ENCODE data around the gene SUGCT.

Gene SUGCT

DNA sequence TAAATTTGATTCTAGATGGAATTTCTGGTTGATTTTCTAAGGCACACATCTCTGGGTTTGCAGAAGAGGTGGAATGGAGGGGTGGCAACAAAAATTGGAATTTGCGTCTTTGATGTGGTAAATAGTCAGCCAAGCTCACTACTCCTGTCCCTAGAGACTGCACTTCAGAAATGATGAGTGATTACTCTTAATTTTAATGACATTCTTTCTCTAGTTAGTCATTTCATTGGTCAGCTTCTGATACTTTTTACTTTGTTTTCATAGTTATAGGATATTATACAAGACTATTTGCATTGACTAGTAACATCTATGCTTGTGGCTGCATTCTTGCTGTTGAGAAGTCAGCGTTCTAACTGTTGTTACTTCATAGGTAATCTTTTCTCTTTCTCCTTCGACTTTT, 658.3 kb downstream of the SUGCT start:
- Histone ChIP-seq H3F3A (ENCODE audit: insufficient read depth, low read length) (no peaks in the 10 kb centered on the region), H3K9me2 (replicated peaks; ENCODE audit: insufficient read depth, low read length) (no peaks in the 10 kb centered on the region), H4K20me1 (ENCODE audit: insufficient read depth, low read length) (no peaks in the 10 kb centered on the region), H3K4me2 (ENCODE audit: low read depth, low read length) (no peak overlapping the region), H3K27me3 (replicated peaks; ENCODE audit: insufficient read depth, low read length) (no peaks in the 10 kb centered on the region), H3K4me1 (ENCODE audit: low read length) (no peaks in the 10 kb centered on the region), H3K27ac (ENCODE audit: low read length) (no peak overlapping the region), H3K9ac (ENCODE audit: low read length) (no peak overlapping the region), H3K4me3 (ENCODE audit: low read length) (no peak overlapping the region), H3K9me3 (replicated peaks; ENCODE audit: insufficient read depth, low read length) (no peaks in the 10 kb centered on the region), H2AFZ (ENCODE audit: low read length) (no peak overlapping the region), H3K36me3 (replicated peaks; ENCODE audit: insufficient read depth, low read length) (no peaks in the 10 kb centered on the region), H3K79me2 (ENCODE audit: low read length) (no peaks in the 10 kb centered on the region)
- TF ChIP-seq, protein P1, sequence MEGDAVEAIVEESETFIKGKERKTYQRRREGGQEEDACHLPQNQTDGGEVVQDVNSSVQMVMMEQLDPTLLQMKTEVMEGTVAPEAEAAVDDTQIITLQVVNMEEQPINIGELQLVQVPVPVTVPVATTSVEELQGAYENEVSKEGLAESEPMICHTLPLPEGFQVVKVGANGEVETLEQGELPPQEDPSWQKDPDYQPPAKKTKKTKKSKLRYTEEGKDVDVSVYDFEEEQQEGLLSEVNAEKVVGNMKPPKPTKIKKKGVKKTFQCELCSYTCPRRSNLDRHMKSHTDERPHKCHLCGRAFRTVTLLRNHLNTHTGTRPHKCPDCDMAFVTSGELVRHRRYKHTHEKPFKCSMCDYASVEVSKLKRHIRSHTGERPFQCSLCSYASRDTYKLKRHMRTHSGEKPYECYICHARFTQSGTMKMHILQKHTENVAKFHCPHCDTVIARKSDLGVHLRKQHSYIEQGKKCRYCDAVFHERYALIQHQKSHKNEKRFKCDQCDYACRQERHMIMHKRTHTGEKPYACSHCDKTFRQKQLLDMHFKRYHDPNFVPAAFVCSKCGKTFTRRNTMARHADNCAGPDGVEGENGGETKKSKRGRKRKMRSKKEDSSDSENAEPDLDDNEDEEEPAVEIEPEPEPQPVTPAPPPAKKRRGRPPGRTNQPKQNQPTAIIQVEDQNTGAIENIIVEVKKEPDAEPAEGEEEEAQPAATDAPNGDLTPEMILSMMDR (IDR thresholded peaks at IDR 0.05; ENCODE audit: low read length) = no peak
- no peak for TF ChIP-seq EZH2phosphoT487 (IDR thresholded peaks at IDR 0.05; ENCODE audit: low read length)
- no peak for TF ChIP-seq EZH2 (optimal IDR thresholded peaks at IDR 0.05; ENCODE audit: low read depth, low read length)
- DNase-seq = no peak

DNA sequence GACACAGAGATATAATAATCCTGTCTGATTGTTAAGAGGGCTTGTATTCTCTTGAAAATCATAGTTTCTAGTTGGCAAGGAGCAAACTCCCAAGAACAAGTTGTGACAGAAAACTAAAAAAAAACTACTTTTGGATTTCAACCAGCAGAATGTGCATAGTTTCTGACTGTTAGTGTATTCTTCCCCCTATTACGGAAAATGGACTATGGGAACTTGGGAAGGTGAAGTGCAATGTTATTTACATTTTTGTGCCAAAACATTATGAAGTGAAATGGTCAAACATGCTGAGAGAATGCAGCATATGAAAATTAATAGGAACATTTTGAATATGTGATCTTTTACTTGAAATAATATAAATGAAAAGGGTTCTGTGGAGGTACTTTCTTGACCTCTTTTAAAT, 660.8 kb downstream of the SUGCT start:
- H3K9me3 ChIP-seq (replicated peaks; ENCODE audit: insufficient read depth, low read length) = no peaks in the 10 kb centered on the region
- no peaks in the 10 kb centered on the region for H3K4me1 ChIP-seq (ENCODE audit: low read length)
- no peak overlapping the region for H2AFZ ChIP-seq (ENCODE audit: low read length)
- TF ChIP-seq, protein P1 (IDR thresholded peaks at IDR 0.05; ENCODE audit: low read length) = no peak
- no peak for TF ChIP-seq EZH2 (optimal IDR thresholded peaks at IDR 0.05; ENCODE audit: low read depth, low read length)
- no peak for TF ChIP-seq EZH2phosphoT487 (IDR thresholded peaks at IDR 0.05; ENCODE audit: low read length)
- H3K9me2 ChIP-seq (replicated peaks; ENCODE audit: insufficient read depth, low read length) = no peaks in the 10 kb centered on the region
- no peak overlapping the region for H3K27ac ChIP-seq (ENCODE audit: low read length)
- no peaks in the 10 kb centered on the region for H4K20me1 ChIP-seq (ENCODE audit: insufficient read depth, low read length)
- H3K9ac ChIP-seq (ENCODE audit: low read length) = no peak overlapping the region
- H3F3A ChIP-seq (ENCODE audit: insufficient read depth, low read length) = no peaks in the 10 kb centered on the region
- no peaks in the 10 kb centered on the region for H3K36me3 ChIP-seq (replicated peaks; ENCODE audit: insufficient read depth, low read length)
- H3K4me2 ChIP-seq (ENCODE audit: low read depth, low read length) = no peak overlapping the region
- no peaks in the 10 kb centered on the region for H3K79me2 ChIP-seq (ENCODE audit: low read length)
- no peak overlapping the region for H3K4me3 ChIP-seq (ENCODE audit: low read length)
- H3K27me3 ChIP-seq (replicated peaks; ENCODE audit: insufficient read depth, low read length) = no peaks in the 10 kb centered on the region
- DNase-seq = no peak

- Histone ChIP-seq H3K27ac (ENCODE audit: low read length) (no peak overlapping the region), H3K9me2 (replicated peaks; ENCODE audit: insufficient read depth, low read length) (no peaks in the 10 kb centered on the region), H3F3A (ENCODE audit: insufficient read depth, low read length) (no peaks in the 10 kb centered on the region), H3K36me3 (replicated peaks; ENCODE audit: insufficient read depth, low read length) (no peaks in the 10 kb centered on the region), H4K20me1 (ENCODE audit: insufficient read depth, low read length) (no peaks in the 10 kb centered on the region), H3K9me3 (replicated peaks; ENCODE audit: insufficient read depth, low read length) (no peaks in the 10 kb centered on the region), H3K4me1 (ENCODE audit: low read length) (no peaks in the 10 kb centered on the region), H2AFZ (ENCODE audit: low read length) (no peak overlapping the region), H3K79me2 (ENCODE audit: low read length) (no peaks in the 10 kb centered on the region), H3K4me3 (ENCODE audit: low read length) (no peak overlapping the region), H3K9ac (ENCODE audit: low read length) (no peak overlapping the region), H3K4me2 (ENCODE audit: low read depth, low read length) (no peak overlapping the region), H3K27me3 (replicated peaks; ENCODE audit: insufficient read depth, low read length) (no peaks in the 10 kb centered on the region)
- TF ChIP-seq, protein P1 (IDR thresholded peaks at IDR 0.05; ENCODE audit: low read length) = no peak
- TF ChIP-seq EZH2 (optimal IDR thresholded peaks at IDR 0.05; ENCODE audit: low read depth, low read length) (no peak), EZH2phosphoT487 (IDR thresholded peaks at IDR 0.05; ENCODE audit: low read length) (no peak)
- DNase-seq = no peak
These were observed 661.9 kb downstream of the SUGCT start for GRCh38 chr7:40796723-40797122.
